ENCODE results near the gene NDUFAF8.

DNA sequence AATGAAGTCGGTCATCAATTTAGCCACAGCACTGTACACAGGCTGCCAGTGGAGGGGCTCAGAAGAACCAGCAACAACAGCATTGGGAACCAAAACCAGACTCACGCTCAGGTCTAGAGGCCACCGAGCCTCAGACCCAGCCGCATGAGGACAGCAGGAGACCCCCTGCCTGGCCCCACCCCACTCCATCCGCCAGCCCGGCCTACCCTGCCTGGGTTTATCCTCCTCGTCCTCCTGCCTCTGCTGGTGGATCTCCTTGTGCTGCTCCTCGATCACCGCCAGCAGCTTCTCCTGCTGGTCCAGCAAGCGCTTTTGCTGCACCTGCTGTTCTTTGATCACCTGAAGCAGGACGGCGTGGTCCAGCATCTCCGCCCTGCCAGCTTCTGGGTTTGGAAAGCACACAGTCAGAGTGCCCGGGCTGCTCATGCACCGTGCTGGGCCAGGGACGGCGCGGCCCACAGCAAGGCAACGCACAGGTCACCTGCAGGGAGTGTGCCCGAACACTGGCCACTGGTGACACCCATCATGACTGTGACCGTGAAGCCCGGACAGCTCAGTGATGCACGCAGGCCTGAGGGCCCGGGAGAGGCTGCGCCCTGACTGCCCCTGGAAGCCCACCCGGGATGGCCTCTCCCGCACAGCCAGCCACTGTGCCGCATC lies 7.7 kb downstream of the NDUFAF8 start:
- TF ChIP-seq, protein P1, sequence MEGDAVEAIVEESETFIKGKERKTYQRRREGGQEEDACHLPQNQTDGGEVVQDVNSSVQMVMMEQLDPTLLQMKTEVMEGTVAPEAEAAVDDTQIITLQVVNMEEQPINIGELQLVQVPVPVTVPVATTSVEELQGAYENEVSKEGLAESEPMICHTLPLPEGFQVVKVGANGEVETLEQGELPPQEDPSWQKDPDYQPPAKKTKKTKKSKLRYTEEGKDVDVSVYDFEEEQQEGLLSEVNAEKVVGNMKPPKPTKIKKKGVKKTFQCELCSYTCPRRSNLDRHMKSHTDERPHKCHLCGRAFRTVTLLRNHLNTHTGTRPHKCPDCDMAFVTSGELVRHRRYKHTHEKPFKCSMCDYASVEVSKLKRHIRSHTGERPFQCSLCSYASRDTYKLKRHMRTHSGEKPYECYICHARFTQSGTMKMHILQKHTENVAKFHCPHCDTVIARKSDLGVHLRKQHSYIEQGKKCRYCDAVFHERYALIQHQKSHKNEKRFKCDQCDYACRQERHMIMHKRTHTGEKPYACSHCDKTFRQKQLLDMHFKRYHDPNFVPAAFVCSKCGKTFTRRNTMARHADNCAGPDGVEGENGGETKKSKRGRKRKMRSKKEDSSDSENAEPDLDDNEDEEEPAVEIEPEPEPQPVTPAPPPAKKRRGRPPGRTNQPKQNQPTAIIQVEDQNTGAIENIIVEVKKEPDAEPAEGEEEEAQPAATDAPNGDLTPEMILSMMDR (IDR thresholded peaks at IDR 0.05), result no peak
- no peak for TF ChIP-seq POLR2AphosphoS5 (IDR thresholded peaks at IDR 0.05)

All from prostate gland (tissue), 2 donors.